SW 1271 (cell line): ENCODE data around the gene ZNF136.

Experiments
- DNase-seq, 2 experiments: peaks; one replicate each; lab custom pipeline; 2025; lab: John Stamatoyannopoulos, UW

ZNF136 gene

DNA sequence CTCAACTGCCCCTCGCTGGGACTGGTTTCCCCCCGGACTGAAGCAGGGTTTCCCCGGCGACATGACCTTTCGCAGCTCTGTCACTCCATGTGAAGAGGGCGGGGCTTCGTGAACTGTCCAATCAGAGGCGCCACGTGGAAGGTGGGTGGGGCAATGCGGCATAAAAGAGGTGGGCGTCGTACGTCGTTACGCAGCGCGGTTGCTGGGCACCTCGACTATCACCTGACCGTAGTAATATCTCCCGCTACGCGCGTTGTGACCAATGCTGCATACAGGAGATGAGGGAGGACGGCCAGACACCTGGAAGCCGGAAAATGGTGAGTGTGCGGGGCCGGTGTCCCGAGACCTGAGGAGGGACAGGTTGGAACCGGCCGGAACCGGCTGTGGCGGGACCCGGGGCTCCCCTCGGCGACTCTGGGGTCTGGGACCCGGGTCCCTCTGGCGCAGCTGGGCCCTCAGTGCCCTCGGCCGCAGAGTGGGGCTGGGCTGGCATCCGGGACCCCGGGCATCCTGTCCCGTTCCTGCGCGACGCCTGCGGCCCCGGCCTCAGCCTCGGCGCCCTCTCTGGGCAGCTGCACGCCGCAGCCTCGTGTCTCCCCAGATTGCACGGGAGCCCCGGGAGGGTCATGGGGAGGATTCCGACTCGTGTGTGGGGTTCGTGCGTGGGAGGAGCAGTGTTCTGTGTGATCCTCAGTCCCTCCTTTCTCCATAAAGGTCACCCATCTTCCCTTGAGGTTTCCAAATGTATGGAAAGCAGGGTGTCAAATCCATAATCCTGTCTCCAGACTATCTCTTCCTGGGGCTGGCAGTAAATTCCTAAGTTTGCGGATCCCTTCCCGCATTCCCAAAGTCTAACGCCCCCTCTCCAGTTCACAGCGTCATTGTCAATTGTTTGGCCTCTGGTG lies 32.2 kb downstream of the ZNF136 start:
- DNase-seq = no peak

- no peak for DNase-seq
Observed at GRCh38 chr19:12198136-12198535, 35.2 kb downstream of the ZNF136 start.

DNA sequence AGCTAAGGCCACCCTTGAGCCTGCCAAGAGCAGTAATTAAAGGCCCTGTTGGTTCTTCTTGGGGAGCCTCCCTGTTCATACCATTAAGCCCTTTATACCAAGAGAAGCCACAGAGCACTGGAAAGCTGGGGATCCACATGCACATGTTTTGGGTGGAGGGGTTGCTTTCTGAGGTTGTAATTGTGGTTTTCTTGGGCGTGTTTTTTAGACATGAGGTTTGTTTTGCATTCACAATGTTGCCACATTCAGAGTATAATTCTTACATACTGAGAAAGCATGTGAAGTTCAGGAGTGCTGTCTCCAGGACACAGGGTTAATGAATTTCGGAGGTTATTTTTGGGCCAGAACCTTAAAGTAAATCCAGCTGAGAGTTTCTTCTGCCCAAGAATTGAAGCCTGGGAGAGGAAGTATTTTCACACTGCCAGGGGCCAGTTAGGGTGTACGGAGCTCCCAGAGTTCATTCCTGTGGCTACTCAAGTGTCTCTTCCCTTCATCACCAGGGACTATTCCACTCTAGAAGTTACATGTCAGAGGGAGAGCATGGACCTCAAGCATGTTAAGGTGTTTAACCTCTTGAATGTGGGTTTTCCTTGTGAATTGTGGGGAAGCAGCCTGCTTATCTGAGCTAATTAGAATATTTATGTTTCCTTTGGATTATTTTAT lies 37.0 kb downstream of the ZNF136 start:
- no peak for DNase-seq

DNA sequence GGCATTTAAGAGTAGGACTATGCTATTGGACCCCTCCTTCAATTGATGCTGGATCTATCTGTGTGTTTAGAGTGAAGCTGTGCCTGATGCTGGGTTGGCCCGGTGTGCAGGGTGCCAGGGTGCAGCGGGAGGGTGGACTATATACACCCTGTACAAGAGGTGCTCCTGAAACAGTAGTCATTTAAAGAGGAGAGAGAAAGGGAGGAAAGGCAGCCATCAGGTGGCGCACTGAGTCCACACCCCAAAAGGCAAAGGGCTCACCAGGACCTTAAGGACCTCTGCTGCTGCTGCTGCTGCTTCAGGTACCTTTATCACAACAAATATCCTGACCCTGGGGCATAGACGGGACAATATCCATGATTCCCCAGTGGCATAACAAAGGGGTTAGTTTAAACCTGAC lies 39.4 kb downstream of the ZNF136 start:
- no peak for DNase-seq

GRCh38 chr19:12205296-12205695 lies 42.4 kb downstream of the ZNF136 start:
- no peak for DNase-seq

- no peak for DNase-seq
Observed at GRCh38 chr19:12208221-12208620, 45.3 kb downstream of the ZNF136 start.

DNA sequence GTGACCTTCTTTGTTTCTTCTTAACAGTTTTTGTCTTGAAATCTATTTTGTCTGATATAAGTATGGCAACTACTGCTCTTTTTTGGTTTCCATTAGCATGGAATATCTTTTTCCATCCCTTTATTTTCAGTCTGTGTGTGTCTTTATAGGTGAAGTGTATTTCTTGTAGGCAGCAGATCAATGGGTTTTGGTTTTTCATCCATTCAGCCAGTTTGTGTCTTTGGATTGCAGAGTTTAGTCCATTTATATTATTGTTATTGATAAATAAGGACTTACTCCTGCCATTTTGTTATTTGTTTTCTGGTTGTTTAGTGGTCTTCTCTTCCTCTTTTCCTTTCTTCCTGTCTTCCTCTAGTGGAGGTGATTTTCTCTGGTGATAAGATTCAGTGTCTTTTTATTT lies 54.4 kb downstream of the ZNF136 start:
- no peak for DNase-seq

DNA sequence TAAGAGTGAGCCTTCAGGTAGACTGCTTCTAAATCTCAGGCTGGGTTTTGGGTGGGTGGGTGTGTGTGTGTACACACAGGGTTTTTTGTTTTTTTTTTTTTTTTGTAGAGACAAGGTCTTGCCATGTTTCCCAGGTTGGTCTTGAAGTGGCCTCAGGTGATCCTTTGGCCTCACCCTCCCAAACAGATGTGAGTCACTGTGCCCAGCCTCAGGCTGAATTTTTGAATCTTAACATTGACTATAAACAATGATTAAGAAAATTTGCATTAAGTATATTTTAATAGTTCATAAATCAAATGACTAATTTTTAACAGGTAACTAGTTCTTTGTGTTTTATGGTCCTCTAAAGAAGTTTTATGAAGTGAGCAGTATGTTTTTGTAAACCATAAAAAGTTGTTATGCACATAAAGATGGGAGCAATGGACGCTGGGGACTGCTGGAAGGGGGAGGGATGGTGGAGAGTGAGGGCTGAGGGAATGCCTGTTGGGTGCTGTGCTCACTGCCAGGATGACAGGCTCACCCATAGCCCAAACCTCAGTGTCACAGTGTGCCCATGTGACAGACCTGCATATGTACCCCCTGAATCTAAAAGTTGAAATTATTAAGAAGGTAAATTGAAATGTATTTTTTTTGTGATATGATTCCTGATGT lies 60.2 kb downstream of the ZNF136 start:
- DNase-seq = no peak

- no peak for DNase-seq
Observed at GRCh38 chr19:12224676-12225075, 61.8 kb downstream of the ZNF136 start.

GRCh38 chr19:12229990-12230389 lies 67.1 kb downstream of the ZNF136 start:
- no peak for DNase-seq

GRCh38 chr19:12230751-12231733 lies 68.1 kb downstream of the ZNF136 start:
- DNase-seq = no peak

GRCh38 chr19:12232961-12233360 lies 70.1 kb downstream of the ZNF136 start:
- DNase-seq = no peak

- no peak for DNase-seq
Observed at GRCh38 chr19:12237143-12237839, 74.4 kb downstream of the ZNF136 start.
